ENCODE data around the gene MTREX.
A peak's percentile ranks its signal among the peaks of the same experiment; 100 is the strongest.
"Not testable (repeated sequence)": the region's sequence is repeated elsewhere in the genome, so short reads cannot be mapped to it uniquely, and the experiment has no call there.

The MTREX gene

DNA sequence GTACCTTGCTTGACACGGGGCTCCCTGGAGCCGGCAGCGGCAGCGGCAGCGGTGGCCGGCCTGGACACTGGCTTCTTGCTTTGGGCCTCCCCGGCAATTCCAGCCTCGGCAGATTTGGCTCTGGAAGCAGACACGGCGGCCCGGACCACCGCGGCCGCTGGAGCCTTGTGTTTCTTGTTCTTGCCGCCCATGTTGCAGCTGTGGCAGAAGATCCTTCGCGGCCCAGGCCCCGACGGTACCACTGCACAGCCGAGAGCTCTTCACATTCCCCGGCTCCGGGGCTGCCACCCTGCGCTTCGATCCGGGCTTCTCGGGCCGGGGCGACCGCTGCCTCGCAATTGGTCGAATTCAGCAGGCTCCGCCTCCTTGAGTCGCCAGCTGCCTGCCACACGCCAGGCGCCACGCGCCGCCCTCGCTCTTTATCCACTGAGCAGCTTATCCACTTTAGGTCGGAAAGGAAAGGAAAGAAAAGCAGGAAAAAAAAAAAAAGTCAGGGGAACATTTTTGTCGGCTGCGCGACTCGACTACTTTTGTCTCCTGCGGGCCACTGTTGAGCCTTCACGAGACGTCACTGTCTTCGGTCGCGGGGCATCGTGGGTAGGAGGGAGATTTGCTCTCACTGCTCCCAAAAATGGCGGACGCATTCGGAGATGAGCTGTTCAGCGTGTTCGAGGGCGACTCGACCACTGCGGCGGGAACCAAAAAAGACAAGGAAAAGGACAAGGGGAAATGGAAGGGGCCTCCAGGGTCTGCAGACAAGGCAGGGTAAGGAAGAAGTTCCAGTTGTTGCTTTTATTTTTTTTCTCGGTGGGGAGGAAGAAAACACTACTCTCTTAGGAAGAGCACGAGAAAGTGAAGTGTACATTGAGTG, at the start of gene MTREX, which contains the start of gene DHX29:
MTREX (plus strand) TSS at position 607 of the 871 bp plus-strand sequence; CDS start at position 632, 25 bp downstream.
DHX29 (minus strand) TSS at position 312 of the 871 bp plus-strand sequence; CDS start at position 191, 121 bp downstream.
- peak; percentile 90 to 94 for DNase-seq

GRCh38 chr5:55258339-55258738, 49.5 kb upstream of the MTREX start:
- no peak for DNase-seq

DNA sequence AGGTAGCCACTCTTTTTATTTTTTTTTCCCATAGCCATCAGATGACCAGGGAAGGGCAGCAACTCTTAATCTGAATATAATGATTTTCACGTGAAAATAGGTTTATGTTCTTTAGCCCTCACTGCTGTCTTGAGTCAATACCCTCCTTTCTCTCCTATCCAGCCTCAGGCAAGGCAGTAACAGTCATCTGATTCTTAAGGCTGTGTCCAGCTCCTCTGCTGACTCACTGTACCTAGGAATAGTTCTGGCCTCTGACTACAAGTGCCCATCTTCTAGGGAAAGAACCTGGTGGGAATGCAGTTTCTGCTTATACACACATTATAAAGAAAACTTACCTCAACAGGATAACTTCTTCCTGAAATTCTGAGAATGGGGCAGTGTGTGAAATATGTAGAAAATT, 31.0 kb upstream of the MTREX start:
- DNase-seq: no peak

DNA sequence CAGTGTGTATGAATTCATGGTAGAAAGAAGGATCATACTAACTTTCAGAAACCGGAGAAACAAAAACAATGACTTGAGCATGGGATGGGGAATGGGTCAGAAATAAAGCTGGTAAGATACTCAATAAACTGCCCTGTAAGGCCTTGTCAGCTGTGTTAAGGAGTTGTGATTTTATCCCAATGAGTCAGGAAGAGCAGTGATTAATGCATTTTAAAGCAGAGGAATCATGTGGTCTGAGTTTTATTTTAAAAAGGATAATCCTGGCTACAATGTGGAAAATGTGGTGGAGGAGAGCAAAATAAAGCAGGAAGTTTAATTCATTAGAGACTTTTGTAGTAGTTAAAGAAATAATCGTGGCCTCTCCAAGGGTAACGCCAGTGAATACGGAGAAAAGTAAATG, 29.0 kb upstream of the MTREX start:
- no peak for DNase-seq

DNA sequence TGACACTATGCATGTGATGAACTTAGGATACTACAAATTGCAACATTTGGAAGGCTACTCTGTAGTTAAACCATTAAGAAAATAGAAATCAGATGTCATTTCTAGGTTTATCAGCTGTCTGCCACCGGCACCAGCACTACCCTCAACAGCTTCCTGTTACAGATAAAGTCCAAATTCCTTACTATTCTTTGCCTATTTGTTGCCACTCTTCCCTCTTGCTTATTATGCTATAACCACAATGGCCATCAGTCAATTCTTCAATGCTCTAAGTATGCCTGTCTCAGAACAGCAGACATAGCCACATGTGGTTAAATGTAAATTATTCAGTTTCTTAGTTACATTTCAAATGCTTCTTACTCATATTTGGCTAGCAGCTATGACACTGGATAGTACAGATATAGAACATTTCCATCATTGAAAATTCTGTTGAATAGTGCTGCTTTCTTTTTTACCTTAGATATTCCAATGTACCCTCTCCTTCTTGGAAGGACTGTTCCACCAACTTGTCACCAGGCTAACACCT, 21.3 kb upstream of the MTREX start:
- no peak for DNase-seq

- no peak for DNase-seq
Observed at GRCh38 chr5:55289808-55290207, 18.0 kb upstream of the MTREX start.

DNA sequence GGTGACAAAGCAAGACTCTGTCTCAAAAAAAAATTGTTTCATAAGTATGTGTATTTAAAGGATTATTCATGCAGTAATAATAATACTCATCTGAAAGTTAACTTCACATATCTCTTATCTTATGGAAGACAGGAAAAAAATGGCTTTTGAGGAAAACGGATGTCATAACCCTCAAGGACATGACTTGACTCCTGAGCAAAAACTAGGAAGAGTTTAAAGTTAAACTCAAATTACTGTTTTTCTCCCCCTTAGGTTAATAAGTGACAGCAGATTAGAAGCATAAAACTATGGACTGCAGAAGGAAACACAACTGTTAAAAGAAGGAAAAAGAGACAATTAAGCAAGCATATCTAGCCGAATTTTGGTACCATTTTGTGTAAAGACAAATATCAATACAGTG, 16.8 kb upstream of the MTREX start:
- DNase-seq: no peak

DNA sequence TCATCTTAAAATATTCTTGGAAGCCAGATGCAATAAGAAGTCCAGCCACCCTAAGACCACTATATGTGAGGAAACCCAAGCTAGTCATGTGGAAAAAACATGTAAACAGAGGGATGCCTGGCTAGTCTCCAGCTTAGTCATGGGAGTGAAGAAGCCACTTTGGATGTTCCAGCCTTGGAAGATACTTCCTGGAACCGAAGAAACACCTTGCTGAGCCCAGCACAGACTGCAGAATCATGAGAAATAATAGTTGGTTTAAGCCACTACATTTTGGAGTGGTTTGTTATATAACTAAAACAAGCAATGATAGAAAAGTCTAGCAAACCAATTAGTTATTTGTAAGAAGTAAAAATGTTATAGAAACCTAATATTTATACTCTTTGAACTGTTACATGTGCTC, 12.9 kb upstream of the MTREX start:
- no peak for DNase-seq

- no peak for DNase-seq
Observed at GRCh38 chr5:55300890-55301289, 6.9 kb upstream of the MTREX start.

DNA sequence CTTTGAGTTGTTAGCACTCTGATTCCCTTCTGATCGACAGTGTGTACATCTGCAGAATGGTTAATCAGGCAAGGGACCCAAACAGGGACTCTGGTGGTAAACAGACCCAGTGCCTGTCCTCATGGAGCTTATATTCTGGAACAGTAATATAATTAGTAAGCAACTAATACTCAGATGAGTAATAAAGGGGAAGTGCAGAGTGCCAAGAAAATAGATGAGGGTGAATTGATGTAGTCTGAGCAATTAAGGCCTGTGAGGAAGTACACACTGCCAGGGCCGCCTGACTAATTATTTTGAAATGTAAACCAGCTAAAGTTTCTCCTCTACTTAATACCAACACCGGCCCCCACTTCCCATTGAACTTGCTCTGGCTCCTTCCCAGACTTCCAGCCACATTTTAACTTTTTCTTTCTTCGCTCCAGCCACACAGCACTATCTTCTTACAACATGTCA, 4.5 kb upstream of the MTREX start:
- DNase-seq: peak; percentile 47 to 62

GRCh38 chr5:55304584-55304983, 3.2 kb upstream of the MTREX start:
- DNase-seq: no peak

GRCh38 chr5:55305345-55305744, 2.4 kb upstream of the MTREX start:
- peak; percentile 12 to 32 for DNase-seq

DNA sequence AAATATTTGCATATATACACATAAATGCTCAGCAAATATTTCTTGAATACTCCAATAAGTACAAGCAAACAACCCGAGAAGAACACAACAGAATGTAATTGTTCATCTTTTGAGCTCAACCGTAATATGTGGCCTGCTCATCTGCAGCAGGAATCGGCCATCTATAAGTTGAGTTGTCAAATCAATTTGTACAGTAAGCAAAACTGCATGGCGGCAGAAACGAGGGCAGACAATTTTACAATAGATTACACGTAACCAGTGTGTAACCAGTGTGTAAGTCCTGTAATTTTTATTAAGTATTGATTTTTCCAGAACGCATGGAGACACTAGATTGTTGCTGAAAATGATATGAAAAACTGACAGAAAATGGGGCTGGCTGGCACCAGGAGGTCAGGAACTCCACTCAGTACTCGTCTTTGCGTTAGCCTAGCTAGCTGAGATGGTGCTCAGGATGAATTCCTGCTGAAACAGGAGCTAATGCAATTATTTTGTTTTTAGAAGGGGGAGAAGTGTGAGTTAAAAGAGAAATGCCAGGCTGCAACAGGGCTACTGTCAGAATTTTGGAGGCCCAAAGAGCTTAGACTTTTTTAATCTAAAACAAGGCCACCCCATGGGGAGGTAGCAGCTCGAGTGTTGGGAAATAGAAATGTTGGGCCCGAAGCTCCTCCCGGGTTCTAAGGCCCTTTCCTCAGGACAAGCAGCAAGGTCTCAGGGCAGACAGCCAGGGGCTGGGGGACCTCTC, 977 bp upstream of the MTREX start:
- DNase-seq: peak; percentile 35 to 56

DNA sequence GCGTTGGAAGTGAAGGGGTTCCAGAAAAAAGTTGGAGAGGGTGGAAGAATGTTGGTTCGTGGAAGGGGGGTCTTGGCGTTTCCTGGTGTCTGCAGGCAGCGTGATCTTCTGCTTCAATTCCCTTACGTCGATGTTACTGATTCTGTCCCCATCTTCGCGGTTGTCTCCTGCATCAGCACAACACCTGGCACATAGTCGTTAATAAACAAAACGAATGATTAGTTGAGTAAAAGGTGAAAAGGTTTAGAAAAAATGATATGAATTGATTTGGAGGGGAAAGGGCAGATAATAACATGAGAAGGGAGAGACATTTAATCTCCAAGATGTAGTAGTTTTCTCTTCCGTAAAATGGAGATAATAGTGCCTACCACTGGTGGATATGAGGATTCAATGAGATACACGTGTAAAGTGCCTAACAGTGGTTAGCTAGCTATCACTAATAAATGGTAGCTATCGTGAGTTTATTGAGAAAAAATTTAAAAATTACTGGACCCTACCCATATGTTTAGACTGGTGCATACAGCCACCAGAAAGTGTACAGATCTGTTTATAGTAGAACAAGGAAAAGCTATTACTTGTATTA, 556 bp downstream of the MTREX start:
- DNase-seq: peak; percentile 48 to 65

GRCh38 chr5:55313870-55314617, 6.3 kb downstream of the MTREX start:
- no peak for DNase-seq

GRCh38 chr5:55316289-55316688, 8.5 kb downstream of the MTREX start:
- DNase-seq: no peak

- no peak for DNase-seq
Observed at GRCh38 chr5:55316837-55317236, 9.0 kb downstream of the MTREX start.

GRCh38 chr5:55318237-55318636, 10.4 kb downstream of the MTREX start:
- not testable (repeated sequence) for DNase-seq

- no peak for DNase-seq
Observed at GRCh38 chr5:55319491-55319890, 11.7 kb downstream of the MTREX start.

GRCh38 chr5:55320571-55320970, 12.8 kb downstream of the MTREX start:
- DNase-seq: no peak

DNA sequence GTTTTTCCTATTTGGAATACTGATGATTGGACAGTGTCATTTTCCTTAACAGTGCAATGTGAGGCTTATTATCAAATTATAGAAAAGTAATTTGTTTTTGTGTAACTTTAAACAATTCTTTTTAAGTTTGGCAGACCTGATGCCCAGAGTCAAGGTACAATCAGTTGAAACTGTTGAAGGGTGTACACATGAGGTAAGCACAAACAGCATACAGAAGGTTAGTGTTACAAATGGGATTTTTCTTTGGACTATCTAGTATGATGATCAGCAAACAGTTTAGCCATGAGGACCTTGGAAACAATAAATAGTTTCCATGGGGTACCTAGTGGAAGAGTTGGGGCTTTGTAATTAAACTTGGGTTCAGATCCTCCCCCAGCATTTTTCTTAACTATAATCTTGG, 16.2 kb downstream of the MTREX start:
- DNase-seq: no peak

DNA sequence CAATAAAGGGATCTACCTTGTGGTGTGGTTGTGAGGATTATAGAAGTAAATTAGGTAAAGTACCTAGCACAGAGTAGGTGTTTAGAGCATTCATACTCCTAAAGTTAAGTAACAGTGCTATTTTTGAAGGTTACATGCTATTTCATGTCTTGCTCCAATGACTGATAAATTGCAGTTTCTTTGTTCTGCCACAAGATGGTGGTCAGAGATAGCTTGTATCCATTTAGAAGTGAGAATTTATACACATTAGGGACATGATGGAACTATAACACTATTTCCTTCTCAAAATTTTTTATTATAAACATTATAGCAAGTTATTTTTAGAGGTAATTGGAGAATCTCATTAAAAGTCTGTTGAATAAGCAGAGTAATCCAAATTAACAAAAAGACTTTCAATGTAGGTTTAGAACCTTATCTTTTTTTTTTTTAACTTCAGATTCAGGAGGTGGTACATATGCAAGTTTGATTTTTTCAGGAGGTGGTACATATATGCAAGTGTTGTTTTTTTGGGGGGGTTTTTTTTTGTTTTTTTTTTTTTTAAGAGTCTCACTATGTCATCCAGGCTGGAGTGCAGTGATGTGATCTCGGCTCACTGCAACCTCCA, 17.1 kb downstream of the MTREX start:
- peak; percentile 24 to 72 for DNase-seq

Measured in Kasumi-1 (cell line).